AG09309 (cell line): Measurements from ENCODE around the gene PTCH1.

ENCODE experiments used
- DNase-seq: peaks from one replicate; pipeline ENCODE4 v3.0.0-alpha.2; 2010; ENCODE audit warnings: low read depth
- H3K4me3 ChIP-seq: 2 replicates; pipeline ENCODE4 v1.5.1; 2011; ENCODE audit warnings: mild to moderate bottlenecking, low read depth, low read length, moderate library complexity; ENCODE audit not compliant: control insufficient read depth
- TF ChIP-seq, protein P1 (sequence below): IDR thresholded peaks from 2 replicates; pipeline ENCODE4 v1.5.1; 2011; ENCODE audit warnings: mild to moderate bottlenecking, low read depth, low read length, inconsistent platforms; ENCODE audit not compliant: insufficient read depth, control insufficient read depth; ENCODE audit errors: missing control alignments

Gene PTCH1

DNA sequence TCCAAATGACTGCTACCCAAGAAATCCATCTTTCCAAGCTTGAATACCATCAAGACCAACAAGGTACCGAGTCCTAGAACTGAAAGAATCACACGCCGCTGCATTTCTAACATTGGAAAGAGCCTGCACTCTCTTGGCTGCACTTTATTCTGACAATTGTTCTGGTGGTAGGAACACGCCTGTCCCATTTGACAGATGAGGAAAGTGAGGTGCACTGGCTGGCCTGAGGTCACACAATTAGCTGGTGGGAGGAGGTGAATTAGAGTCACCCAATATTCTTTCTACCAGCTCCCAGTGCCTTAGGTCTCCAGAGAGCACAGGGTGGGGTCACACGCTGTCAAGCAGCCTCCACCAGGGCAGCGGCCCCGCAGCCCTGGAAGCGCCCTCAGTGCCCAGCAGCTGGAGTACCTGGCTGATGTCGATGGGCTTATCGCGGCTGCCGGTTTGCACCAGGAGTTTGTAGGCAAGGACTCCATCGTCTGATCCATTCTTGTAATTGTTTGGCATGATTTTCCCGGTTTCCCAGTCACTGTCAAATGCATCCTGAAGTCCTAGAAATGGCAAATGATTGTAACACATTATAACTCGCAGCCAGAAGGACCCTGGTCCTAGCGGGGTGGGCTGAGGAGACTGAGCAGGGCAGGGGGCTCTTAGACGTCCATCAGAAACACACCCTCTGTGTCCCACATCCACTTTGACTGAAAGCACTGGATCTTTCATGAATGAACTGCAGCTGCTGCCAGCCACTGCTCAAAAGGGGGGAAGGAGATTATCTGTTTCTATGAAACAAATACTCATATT is 55.1 kb downstream of the PTCH1 start:
- DNase-seq, result no peak
- TF ChIP-seq, protein P1, sequence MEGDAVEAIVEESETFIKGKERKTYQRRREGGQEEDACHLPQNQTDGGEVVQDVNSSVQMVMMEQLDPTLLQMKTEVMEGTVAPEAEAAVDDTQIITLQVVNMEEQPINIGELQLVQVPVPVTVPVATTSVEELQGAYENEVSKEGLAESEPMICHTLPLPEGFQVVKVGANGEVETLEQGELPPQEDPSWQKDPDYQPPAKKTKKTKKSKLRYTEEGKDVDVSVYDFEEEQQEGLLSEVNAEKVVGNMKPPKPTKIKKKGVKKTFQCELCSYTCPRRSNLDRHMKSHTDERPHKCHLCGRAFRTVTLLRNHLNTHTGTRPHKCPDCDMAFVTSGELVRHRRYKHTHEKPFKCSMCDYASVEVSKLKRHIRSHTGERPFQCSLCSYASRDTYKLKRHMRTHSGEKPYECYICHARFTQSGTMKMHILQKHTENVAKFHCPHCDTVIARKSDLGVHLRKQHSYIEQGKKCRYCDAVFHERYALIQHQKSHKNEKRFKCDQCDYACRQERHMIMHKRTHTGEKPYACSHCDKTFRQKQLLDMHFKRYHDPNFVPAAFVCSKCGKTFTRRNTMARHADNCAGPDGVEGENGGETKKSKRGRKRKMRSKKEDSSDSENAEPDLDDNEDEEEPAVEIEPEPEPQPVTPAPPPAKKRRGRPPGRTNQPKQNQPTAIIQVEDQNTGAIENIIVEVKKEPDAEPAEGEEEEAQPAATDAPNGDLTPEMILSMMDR, result no peak
- no peak overlapping the region for H3K4me3 ChIP-seq

DNA sequence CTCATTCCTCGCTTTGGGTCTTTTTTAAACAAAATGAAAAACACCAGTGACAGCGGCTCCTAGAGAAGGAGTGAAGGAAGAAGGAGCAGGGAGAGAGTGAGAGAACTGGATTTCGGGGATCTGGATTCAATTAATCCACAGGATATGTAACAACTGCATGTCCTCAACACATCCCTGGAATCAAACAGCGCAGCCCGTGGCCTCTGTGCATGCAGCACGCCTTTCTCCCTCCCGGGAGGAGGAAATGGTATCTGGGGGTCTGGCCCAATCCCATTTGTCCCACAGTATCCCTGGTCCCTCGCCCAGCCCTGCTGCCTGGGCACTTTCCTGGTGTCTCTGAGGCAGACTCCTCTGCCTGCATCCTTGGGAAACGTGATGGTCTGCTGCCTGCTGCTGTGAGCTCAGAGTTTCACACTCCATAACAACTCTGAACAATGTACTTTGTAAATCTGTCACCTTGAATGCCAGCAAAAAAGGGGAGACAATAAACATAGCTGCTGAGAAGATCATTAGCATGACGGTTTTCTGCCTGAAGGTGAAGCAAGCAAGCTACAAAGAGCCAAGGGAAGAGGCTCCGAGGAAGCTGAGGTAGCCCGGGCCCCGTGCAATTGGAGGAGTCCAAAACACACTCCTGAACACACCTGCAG is 56.1 kb downstream of the PTCH1 start:
- no peak for DNase-seq
- TF ChIP-seq, protein P1, result no peak
- no peak overlapping the region for H3K4me3 ChIP-seq

DNA sequence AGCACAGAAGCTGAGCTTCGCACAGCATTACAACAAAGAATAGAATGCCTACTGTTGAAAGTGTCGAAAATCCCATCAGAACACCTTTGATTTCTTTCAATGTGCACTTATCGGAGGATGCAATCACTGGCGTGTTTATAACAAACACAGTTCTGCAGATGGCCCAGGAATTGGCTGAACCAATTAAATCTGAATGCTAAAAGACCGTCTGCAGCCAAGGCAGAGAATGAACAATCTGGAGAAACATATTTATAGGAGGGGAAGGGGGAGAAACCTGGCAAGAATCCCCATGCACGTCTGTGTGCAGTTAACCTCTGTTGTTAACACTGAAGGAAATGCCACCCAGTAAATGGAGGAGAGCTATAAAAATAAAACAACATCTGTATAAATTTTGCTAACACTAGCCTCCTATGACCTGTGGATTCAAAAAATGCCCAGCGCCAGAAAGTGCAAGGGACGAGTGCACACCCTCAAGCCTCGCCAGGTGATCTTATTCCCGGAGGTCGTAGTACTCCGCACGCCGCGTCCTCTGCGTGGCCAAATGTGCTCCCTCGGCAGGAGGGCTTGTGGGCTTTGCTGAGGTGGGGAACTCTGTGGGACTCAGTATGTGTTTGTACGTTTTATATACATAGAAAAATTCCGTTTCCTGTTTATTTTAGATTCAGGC is 56.8 kb downstream of the PTCH1 start:
- TF ChIP-seq, protein P1, result no peak
- no peak overlapping the region for H3K4me3 ChIP-seq
- no peak for DNase-seq

DNA sequence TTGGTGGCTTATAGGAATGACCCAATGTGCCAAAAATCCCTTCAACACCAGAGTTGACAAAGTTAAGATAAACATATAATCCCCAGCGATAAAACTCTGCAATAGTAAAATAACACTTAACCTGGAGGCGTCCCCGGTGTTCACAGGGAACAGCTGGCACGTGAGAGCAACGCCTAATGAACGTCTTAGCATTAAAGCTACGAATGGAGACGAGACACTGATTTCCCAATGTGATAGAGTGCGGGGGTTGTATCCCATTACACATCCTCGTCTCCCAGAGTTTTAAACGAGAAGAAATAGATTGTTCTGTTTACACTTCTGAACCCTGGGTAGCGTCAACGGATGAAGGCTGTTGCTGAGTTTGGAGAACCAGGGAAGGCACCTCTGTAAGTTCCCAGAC is 57.6 kb downstream of the PTCH1 start:
- TF ChIP-seq, protein P1, result no peak
- H3K4me3 ChIP-seq, result no peak overlapping the region
- DNase-seq, result no peak

DNA sequence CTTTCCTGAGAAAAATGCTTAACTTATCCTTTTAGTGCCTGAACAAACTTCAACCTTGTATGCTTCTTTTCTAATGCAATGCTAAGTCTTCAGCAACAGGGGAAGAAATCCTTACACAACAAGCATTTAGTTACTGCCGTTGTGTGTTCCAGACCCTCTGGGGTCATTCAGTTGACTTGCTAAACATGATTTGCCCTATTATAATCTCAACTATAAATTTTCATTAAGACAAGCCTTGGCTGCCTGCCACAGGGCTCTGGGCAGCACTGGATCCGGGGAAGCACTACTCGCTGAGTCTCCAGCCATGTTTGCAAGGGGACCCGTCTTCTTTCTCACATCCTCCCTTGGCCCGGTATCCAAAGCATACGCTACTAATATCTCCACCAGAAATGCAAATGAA is 58.1 kb downstream of the PTCH1 start:
- DNase-seq, result no peak
- TF ChIP-seq, protein P1, result no peak
- no peak overlapping the region for H3K4me3 ChIP-seq

DNA sequence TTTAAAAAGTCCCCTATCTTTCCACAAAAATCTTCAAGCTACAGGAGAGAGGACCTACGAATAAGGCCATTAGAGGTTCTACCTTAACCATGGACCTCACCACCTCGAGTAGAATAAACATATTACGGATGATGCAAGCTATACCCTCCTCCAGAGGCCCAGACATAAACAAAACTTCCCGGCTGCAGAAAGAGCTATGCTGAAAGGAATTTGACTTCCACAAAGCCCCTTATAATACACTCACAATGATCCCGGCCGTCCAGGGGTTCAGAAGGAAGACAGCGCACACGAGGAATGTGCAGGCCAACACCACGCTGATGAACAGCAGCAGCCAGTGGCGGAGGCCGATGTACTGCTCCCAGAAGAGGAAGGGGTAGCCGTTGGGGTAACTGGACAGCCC is 59.0 kb downstream of the PTCH1 start:
- TF ChIP-seq, protein P1, result no peak

More for the DNA sequence above, 59.0 kb downstream of the PTCH1 start:
- no peak overlapping the region for H3K4me3 ChIP-seq
- no peak for DNase-seq
